H1 (cell line): ENCODE results near the gene PRDM15.

Experiments used
- ATF3 ChIP-seq: IDR thresholded peaks from 2 replicates; pipeline ENCODE4 v1.6.1; 2011; ENCODE audit warnings: low read depth, mild to moderate bottlenecking, low read length; ENCODE audit not compliant: insufficient read depth
- CHD2 ChIP-seq: IDR thresholded peaks from 2 replicates; pipeline ENCODE4 v1.6.1; 2012; ENCODE audit warnings: low read length, improper control_type of control experiment
- EP300 ChIP-seq, 2 experiments: IDR thresholded peaks; 1 replicate in 1 of 2; 2 replicates in 1 of 2; pipeline ENCODE4 v1.6.1; 2011 to 2012; ENCODE audit warnings: low read depth in 2 of 2, low read length in 2 of 2, mild to moderate bottlenecking in 2 of 2, borderline replicate concordance in 1 of 2, inconsistent platforms in 1 of 2, moderate library complexity in 1 of 2
- EZH2 ChIP-seq: fragments of 200-600 bp; sonication (generic); IDR thresholded peaks from 2 replicates; pipeline ENCODE4 v1.7.1; 2012; ENCODE audit warnings: low read depth, mild to moderate bottlenecking, moderate library complexity, low read length, inconsistent platforms; ENCODE audit not compliant: severe bottlenecking
- PHF8 ChIP-seq: fragments of 200-600 bp; sonication (generic); conservative IDR thresholded peaks from 2 replicates; pipeline ENCODE4 v1.7.1; 2012; ENCODE audit warnings: low read depth, mild to moderate bottlenecking, inconsistent platforms, low read length, moderate library complexity
- POLR2A ChIP-seq, 2 experiments: IDR thresholded peaks; 1 replicate in 1 of 2; 2 replicates in 1 of 2; pipeline ENCODE4 v1.6.1; 2011; ENCODE audit warnings: low read depth in 2 of 2, low read length in 2 of 2, mild to moderate bottlenecking in 2 of 2; ENCODE audit errors: control extremely low read depth in 1 of 2
- POLR2AphosphoS5 ChIP-seq: IDR thresholded peaks from 2 replicates; pipeline ENCODE4 v1.6.1; 2011; ENCODE audit warnings: low read depth, low read length
- POU5F1 ChIP-seq: IDR thresholded peaks from 2 replicates; pipeline ENCODE4 v1.6.1; 2011; ENCODE audit warnings: low read depth, mild to moderate bottlenecking, low read length, moderate library complexity
- SIRT6 ChIP-seq: IDR thresholded peaks from one replicate; pipeline ENCODE4 v1.7.1; 2012; ENCODE audit warnings: low read length, inconsistent platforms
- SP1 ChIP-seq: IDR thresholded peaks from 2 replicates; pipeline ENCODE4 v1.6.1; 2011; ENCODE audit warnings: low read depth, low read length
- TAF1 ChIP-seq: IDR thresholded peaks from 2 replicates; pipeline ENCODE4 v1.6.1; 2011; ENCODE audit warnings: mild to moderate bottlenecking, low read depth, low read length
- TBP ChIP-seq: IDR thresholded peaks from 2 replicates; pipeline ENCODE4 v1.6.1; 2011; ENCODE audit warnings: low read depth, low read length, improper control_type of control experiment
- TF ChIP-seq, protein P1 (sequence below), 3 experiments: IDR thresholded peaks; 1 replicate in 2 of 3; 2 replicates in 1 of 3; pipeline versions ENCODE4 v1.5.1 to v1.6.1; 2011; ENCODE audit warnings: low read length in 3 of 3, mild to moderate bottlenecking in 3 of 3, inconsistent platforms in 2 of 3, low read depth in 1 of 3, moderate library complexity in 1 of 3; ENCODE audit not compliant: insufficient read depth in 1 of 3; ENCODE audit errors: control extremely low read depth in 1 of 3

- TF ChIP-seq CHD2 (no peak), EZH2 (no peak), PHF8 (no peak), SP1 (no peak), POLR2A (IDR thresholded peaks at IDR 0.05; ENCODE audit: control extremely low read depth in 1 of 2, low read depth in 2 of 2, low read length in 2 of 2) (no peak), EP300 (IDR thresholded peaks at IDR 0.05; ENCODE audit: borderline replicate concordance in 1 of 2, low read depth in 2 of 2, low read length in 2 of 2) (no peak), SIRT6 (no peak), TAF1 (no peak), ATF3 (no peak), POLR2AphosphoS5 (no peak), TBP (no peak), POU5F1 (no peak)
- TF ChIP-seq, protein P1, sequence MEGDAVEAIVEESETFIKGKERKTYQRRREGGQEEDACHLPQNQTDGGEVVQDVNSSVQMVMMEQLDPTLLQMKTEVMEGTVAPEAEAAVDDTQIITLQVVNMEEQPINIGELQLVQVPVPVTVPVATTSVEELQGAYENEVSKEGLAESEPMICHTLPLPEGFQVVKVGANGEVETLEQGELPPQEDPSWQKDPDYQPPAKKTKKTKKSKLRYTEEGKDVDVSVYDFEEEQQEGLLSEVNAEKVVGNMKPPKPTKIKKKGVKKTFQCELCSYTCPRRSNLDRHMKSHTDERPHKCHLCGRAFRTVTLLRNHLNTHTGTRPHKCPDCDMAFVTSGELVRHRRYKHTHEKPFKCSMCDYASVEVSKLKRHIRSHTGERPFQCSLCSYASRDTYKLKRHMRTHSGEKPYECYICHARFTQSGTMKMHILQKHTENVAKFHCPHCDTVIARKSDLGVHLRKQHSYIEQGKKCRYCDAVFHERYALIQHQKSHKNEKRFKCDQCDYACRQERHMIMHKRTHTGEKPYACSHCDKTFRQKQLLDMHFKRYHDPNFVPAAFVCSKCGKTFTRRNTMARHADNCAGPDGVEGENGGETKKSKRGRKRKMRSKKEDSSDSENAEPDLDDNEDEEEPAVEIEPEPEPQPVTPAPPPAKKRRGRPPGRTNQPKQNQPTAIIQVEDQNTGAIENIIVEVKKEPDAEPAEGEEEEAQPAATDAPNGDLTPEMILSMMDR (IDR thresholded peaks at IDR 0.05; ENCODE audit: control extremely low read depth in 1 of 3, insufficient read depth in 1 of 3, low read depth in 1 of 3, low read length in 3 of 3) = no peak
Observed at GRCh38 chr21:41846536-41846935, 32.6 kb downstream of the PRDM15 start.
